ENCODE measurements around the gene SNRPD3.

DNA sequence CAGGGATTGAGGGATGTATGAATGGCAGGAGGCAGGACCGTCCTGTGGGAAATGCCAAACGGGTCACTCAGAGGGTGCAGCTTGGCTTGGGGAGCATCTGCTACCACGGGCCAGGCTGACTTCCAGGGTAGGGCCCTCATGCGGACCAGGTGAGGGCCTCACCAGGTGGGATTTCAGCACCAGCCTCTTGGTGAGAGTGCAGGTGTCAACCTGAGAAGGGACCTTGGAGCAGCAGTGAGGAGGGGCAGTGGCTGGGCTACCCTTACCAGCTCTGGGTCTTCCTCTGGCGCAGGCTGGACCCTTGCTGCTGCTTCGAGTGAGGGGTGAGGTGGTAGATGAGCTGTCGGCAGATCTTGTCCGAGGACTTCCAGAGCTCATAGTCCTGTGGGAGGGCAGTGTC, 32.1 kb downstream of the SNRPD3 start:
- TF ChIP-seq CTCF (IDR thresholded peaks at IDR 0.05; ENCODE audit: low read depth, low read length) (no peak), EZH2phosphoT487 (IDR thresholded peaks at IDR 0.05; ENCODE audit: low read depth) (no peak)
